ENCODE measurements around the gene TOP2A.

Gene TOP2A

DNA sequence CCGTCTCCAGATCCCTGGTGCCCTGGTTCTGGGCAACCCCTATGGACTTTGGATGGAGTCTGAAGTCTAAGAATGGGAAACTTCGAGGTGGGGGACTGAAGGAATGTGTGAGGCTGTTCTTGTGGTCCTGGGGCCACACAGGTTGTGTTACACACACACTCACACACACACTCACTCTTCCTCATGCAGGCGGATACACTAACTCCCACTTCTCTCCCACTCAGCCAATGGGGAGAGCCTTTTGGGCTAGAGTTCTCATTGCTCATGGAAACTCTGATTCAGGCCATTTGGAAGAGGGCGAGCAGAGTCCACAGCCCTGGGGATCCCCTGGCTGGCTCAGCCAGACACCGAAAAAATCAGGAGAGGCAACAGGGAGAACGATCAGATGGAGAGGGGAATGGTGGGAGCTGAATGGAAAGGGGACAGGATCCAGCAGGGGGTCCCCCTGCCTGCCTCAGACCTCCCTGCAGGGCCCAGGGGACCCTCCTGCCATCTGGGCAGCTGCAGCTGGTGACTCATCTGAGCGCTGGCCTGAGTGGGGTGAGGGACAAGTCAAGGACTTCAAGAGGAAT, 34.6 kb upstream of the TOP2A start:
- peak; percentile 81 for ATAC-seq

GRCh38 chr17:40451420-40451819, 33.7 kb upstream of the TOP2A start:
- no peak for DNase-seq
- no peak for ATAC-seq

More for the DNA sequence above, 34.6 kb upstream of the TOP2A start:
- DNase-seq: peak; percentile 41

GRCh38 chr17:40450175-40450574, 32.5 kb upstream of the TOP2A start:
- ATAC-seq (no peak), DNase-seq (peak; percentile 61)

DNA sequence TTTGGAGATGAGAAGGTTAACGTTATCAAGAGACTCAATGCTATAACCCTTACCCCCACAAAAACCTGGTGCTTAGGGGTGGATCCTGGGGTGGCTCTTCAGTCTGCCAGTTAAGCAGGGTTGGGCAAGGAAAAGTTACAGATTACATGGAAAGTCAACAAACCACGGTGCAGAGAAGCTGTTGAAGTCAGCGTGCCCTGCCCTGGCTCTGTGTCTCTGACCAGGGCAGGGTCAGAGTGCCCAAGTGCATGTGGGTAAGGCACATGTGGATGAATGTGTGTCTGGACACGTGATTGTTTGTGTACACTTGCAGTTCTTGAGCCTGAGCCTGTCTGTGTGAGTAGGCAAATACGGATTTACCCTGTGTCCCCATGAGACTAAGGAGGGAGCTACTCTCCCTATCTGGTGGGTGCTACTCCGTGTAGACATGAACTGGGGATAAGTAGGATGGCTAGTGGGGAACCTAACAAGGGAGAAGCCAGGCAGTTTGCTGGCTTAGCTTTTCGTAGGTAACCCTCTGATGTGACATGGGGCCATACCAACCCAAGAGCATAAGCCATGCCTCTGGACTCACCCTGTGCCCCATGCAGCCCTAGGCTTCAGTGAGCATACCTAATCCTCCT, 31.1 kb upstream of the TOP2A start:
- DNase-seq (no peak), ATAC-seq (no peak)

DNA sequence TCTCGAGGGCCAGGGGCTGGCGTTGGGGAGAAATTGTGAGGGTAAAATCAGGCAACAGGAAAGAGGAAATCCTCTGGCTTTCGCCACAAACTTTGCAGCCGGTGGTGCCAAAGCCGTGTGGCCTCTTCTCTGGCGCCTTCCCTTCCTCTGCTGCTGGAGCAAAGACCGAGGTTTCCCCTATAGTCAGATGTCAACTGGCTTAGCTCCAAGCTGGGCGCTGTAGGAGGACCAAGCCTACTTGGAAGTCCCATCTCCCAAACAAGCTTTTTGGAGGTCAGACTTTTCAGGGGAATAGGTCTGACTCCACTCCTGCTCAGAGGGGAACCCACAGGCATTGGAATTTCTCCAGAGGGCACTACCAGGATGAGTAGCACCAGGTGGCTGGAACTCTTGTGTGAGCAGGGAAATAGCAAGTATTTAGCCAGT, 30.5 kb upstream of the TOP2A start:
- ATAC-seq: no peak
- DNase-seq: no peak

DNA sequence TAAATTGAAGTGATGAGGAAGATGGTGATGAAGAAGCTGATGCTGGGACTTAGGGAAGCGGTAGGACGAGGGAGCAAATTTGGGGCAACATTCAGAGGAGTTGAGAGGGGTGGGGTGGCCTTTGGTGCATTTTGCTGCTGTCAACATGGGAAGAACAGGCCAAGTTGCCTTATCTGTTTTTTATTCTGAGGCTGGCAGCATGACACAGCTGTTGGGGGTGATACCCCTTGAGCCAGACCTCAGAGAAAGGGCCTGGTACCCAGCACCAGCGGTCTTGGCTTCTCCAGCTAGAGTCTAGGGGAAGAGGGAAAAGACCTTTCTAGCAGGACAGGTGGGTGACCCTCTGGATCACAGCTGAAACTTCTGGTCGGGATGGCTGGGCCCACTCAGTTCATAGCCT, 30.1 kb upstream of the TOP2A start:
- ATAC-seq: no peak

DNA sequence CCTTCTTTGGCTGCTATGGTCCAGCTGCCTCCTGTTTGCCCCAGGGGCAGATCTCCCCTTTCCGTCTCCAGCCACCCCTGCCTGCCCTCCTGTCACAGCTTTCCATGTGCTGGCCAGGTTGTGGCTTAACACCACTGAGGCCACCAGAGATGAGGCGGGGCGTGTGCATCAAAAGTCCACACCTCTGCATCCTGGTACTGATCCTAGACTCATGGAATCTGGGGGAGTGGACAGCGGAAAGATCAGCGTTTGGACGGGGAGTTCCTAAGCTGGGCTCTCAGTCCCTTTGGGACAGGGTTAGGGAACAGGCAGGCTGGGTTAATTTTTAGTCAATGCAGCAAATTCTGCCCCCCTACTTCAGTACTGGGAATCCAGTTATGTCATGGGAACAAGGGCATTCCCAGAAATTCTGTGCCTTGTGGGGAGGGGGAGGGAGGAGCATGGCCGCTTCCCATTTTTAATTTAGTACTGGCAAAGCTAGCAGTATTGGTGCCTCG, 29.5 kb upstream of the TOP2A start:
- ATAC-seq (no peak), DNase-seq (no peak)

More for the DNA sequence above, 30.1 kb upstream of the TOP2A start:
- no peak for DNase-seq

DNA sequence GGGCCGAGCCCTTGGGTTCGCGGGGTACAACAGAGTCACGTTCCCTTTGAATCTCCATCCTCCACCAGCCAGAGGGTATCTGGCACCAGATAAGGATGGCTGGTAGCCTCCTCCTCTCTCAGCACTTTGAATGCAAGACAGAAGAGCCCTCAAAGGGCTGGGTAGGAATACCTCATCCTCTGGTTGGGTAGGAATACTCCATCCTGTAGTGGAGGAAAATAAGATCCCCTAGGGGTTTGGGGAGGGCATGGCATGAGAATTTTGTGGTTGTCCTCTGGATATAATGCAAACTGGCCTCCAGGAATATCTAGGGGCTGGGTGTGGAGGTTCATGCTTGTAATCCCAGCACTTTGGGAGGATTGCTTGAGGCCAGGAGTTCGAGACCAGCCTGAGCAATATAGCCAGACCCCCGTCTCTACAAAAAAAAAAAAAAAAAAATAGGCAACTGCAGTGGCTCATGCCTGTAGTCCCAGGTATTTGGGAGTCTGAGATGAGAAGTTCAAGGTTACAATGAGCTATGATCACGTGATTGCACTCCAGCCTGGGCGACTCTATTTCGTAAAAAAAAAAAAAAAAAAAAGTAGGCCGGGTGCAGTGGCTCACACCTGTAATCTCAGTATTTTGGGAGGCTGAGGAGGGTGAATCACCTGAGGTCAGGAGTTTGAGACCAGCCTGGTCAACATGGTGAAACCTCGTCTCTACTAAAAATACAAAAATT, 28.2 kb upstream of the TOP2A start:
- DNase-seq (no peak), ATAC-seq (no peak)

DNA sequence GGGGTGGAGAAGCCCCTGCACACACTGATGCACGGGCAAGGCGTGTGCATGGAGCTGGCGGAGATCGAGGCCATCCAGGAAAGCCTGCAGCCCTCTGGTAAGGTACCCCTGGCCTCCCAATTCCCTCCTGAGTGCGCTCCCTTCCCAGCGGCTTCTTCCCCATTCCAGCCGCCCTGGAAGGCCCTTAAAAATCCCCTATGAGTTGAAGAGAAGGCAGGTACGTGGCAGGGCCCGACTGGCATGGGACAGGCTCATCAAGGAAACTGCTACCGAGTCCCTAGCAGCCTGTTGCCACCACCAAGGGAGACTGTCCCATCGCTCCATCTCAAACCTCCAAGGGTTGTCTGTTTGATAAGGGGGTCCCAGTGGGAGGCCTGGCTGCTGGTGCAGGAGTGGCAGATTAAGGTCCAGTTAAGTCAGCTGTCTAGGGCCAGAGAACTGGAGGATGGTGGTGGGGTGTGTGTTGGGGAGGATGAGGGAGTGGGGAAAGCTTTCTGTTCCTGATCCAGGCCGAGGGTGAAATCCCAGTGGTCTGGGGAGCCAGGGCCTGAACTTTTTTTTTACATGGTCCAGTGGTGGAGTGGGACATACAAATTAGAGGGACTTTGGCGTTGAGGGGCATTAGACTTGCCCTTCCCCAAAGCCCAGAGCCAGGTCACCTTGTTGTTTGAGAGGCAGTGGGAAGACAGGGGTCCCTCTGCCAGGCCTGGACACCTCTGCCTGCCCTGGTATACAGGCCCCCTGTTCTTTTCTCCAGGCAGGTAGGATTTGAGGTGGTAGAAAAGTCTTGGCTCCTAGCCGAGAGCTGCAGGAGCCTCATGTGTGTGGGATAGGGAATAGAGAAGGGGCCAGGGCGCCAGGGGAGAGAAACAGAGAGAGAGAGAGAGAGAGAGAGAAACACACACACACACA, 26.5 kb upstream of the TOP2A start:
- no peak for DNase-seq
- no peak for ATAC-seq

DNA sequence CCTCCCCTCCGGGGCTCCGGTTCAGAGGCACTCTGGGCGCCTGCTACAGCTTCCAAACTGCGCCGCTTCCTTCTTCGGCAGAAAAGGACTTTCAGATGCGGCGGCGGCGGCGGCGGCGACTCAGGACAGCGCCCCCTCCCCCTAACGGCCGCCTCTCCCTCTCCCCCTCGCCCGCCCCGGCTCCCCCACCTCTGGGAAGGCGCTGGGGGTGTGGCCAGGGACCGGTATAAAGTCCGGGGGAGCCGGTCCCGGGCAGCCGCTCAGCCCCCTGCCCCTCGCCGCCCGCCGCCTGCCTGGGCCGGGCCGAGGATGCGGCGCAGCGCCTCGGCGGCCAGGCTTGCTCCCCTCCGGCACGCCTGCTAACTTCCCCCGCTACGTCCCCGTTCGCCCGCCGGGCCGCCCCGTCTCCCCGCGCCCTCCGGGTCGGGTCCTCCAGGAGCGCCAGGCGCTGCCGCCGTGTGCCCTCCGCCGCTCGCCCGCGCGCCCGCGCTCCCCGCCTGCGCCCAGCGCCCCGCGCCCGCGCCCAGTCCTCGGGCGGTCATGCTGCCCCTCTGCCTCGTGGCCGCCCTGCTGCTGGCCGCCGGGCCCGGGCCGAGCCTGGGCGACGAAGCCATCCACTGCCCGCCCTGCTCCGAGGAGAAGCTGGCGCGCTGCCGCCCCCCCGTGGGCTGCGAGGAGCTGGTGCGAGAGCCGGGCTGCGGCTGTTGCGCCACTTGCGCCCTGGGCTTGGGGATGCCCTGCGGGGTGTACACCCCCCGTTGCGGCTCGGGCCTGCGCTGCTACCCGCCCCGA, 25.7 kb upstream of the TOP2A start, which contains the start of gene IGFBP4:
Gene IGFBP4 (plus strand): TSS at position 255 of the 792 bp plus-strand sequence. CDS start 286 bp downstream, at position 541.
- peak; percentile 79 for DNase-seq
- peak; percentile 67 for ATAC-seq

DNA sequence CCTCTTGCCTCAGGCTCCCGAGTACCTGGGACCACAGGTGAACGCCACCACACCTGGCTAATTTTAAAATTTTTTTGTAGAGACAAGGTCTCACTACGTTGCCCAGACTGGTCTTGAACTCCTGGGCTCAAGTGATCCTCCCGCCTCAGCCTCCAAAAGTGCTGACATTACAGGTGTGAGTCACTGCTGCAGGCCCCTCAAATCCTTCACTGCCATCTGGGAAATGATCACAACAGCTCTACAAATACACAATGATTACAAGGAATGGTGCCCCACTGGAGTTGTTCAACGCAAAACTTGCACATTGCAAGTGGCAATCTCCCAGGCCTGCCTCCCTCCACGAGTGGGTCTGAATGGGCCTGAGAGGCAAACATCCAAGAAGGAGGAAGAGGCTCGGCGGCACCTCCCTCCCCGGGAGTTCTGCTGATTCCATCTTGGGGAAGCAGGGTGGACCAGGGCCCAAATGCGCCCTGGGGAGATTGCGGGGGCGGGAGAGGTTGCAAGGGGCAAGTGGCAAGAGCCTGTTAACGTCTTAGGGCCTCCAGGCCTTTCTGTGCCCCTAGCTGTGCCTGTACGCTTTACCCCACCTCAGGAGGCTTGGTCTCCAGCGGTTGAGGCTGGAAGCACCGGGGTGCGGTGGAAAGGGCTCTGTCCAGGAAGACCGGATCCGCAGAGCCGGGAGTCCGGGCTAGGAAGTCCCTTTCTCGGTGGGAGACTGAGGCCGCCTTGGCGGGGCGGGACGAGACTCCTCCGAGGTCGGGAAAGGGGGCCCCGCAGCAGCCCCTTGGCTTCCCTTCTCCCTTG, 24.9 kb upstream of the TOP2A start:
- ATAC-seq (no peak), DNase-seq (no peak)

DNA sequence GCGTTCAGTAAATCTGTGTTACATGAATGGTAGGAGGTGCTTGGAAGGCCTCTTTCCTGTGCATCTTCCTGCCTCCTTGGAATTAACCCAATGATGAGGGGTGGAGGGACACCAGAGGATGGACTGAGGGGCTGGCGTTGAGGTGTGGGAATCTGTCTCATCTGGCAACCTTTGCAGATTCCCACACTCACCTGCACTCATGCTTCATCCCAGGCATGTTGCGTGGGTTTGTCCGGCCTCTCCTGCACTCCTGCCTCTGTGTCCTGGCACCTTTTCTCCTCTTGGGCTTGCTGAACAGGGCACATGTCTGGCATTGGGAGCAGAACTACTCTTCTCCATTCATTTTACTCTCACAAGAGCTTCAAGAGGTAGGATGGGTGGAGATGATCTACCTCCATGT, 22.5 kb upstream of the TOP2A start:
- ATAC-seq: no peak
- no peak for DNase-seq

GRCh38 chr17:40437095-40437732, 19.5 kb upstream of the TOP2A start:
- ATAC-seq: no peak
- DNase-seq: no peak

- DNase-seq (no peak), ATAC-seq (no peak)
These were observed 18.9 kb upstream of the TOP2A start for GRCh38 chr17:40436636-40437035.

- ATAC-seq: peak; percentile 53
- peak; percentile 35 for DNase-seq
These were observed 16.1 kb upstream of the TOP2A start for GRCh38 chr17:40433551-40434415.

DNA sequence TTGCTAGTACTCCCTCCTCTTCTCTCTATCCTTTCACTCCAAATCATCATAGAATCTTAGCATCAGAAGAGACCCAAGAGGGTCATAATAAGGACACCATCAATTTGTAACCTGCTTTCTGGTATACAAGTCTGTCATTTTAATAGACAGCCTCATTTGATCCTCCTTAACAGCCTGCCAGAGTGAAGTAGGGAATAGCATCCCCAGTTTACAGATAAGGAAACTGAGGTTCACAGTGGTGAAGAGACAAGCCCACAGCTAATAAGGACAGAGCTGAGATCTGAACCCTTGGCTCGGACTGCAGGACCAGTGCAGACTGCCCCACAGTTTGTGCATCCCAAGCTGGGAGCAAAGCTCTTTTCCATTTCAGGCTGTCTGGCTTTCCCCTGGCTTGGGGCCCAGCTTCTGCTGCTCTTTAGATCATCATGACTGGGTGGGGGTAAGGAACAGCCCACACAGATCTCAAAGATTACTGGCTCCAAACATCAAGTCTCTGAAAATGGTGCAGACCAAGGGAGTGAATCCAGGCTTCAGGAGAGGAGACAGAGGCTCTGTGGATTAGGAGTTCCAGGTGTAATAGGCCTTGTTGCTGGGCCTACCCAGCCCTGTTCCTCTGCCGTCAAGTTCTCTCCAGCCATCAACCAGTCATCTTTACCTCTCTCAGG, 15.3 kb upstream of the TOP2A start:
- no peak for DNase-seq

GRCh38 chr17:40431231-40431602, 13.5 kb upstream of the TOP2A start:
- DNase-seq: no peak
- no peak for ATAC-seq

More for the DNA sequence above, 15.3 kb upstream of the TOP2A start:
- ATAC-seq: no peak
